Endothelial cell (in vitro differentiated cells): ENCODE measurements around the gene RTRAF. TPM values are rescaled to one million over a fixed set of nuclear protein-coding genes. Genes with fewer than 3 reads are reported as not detected.

Experiments used
- DNase-seq: peaks from one replicate; pipeline ENCODE4 v3.0.0; 2021; ENCODE audit warnings: low spot score
- H3K27ac Mint-ChIP-seq: one replicate; pipeline ENCODE4 v1.8.0; 2021; ENCODE audit warnings: mixed read lengths, inconsistent platforms; ENCODE audit not compliant: unreplicated experiment
- H3K27me3 Mint-ChIP-seq: one replicate; pipeline ENCODE4 v1.8.0; 2021; ENCODE audit warnings: mild to moderate bottlenecking, moderate library complexity, mixed read lengths, inconsistent platforms; ENCODE audit not compliant: unreplicated experiment
- H3K36me3 Mint-ChIP-seq: one replicate; pipeline ENCODE4 v1.8.0; 2021; ENCODE audit warnings: mild to moderate bottlenecking, low read depth, mixed read lengths, inconsistent platforms; ENCODE audit not compliant: unreplicated experiment
- H3K4me1 Mint-ChIP-seq: one replicate; pipeline ENCODE4 v1.8.0; 2021; ENCODE audit warnings: mild to moderate bottlenecking, mixed read lengths, inconsistent platforms; ENCODE audit not compliant: unreplicated experiment
- H3K4me3 Mint-ChIP-seq: one replicate; pipeline ENCODE4 v1.8.0; 2021; ENCODE audit warnings: mild to moderate bottlenecking, mixed read lengths, inconsistent platforms; ENCODE audit not compliant: unreplicated experiment
- H3K9me3 Mint-ChIP-seq: one replicate; pipeline ENCODE4 v1.8.0; 2021; ENCODE audit warnings: mixed read lengths, inconsistent platforms; ENCODE audit not compliant: unreplicated experiment
- CTCF ChIP-seq: fragments of 200-600 bp; sonication (generic); IDR thresholded peaks from one replicate; pipeline ENCODE4 v1.5.0; 2021; ENCODE audit warnings: antibody characterized with exemption; ENCODE audit not compliant: unreplicated experiment
- total RNA-seq: library from RNA; stranded (reverse); fragmentation: NEBNext Ultra II Directional; extraction: Animal tissue kit (Norgen Biotek cat#: 25700); gene quantifications from one replicate; pipeline ENCODE4 v1.2.1, GENCODE V29; 2021; ENCODE audit not compliant: unreplicated experiment

The RTRAF gene
- total RNA-seq, 1 donor from 2014 or later = 260 TPM

GRCh38 chr14:51962711-51963110 is 26.6 kb upstream of the RTRAF start:
- H3K9me3 Mint-ChIP-seq = no peaks in the 10 kb centered on the region
- H3K4me3 Mint-ChIP-seq = no peak overlapping the region
- no peak for TF ChIP-seq CTCF
- peaks cover 5% of the 10 kb centered on the region for H3K4me1 Mint-ChIP-seq
- peaks cover 2% of the 10 kb centered on the region for H3K27me3 Mint-ChIP-seq
- DNase-seq = no peak
- no peak overlapping the region for H3K27ac Mint-ChIP-seq
- peaks cover 24% of the 10 kb centered on the region for H3K36me3 Mint-ChIP-seq

- no peaks in the 10 kb centered on the region for H3K9me3 Mint-ChIP-seq
- no peak overlapping the region for H3K4me3 Mint-ChIP-seq
- peaks cover 21% of the 10 kb centered on the region for H3K36me3 Mint-ChIP-seq
- H3K27ac Mint-ChIP-seq = no peak overlapping the region
- no peak for TF ChIP-seq CTCF
- peaks cover 2% of the 10 kb centered on the region for H3K27me3 Mint-ChIP-seq
- peaks cover 5% of the 10 kb centered on the region for H3K4me1 Mint-ChIP-seq
- DNase-seq = no peak
Measured at GRCh38 chr14:51963286-51963685, 26.1 kb upstream of the RTRAF start.

GRCh38 chr14:51967521-51967920 is 21.8 kb upstream of the RTRAF start:
- peaks cover 3% of the 10 kb centered on the region for H3K4me1 Mint-ChIP-seq
- H3K36me3 Mint-ChIP-seq = peaks cover 3% of the 10 kb centered on the region

GRCh38 chr14:51969852-51970540 is 19.4 kb upstream of the RTRAF start:
- DNase-seq = no peak
- Mint-ChIP-seq H3K27ac (no peak overlapping the region), H3K27me3 (peaks cover 2% of the 10 kb centered on the region), H3K9me3 (no peaks in the 10 kb centered on the region), H3K4me1 (peaks cover 11% of the 10 kb centered on the region), H3K36me3 (peaks cover 3% of the 10 kb centered on the region), H3K4me3 (no peak overlapping the region)
- no peak for TF ChIP-seq CTCF

More at GRCh38 chr14:51967521-51967920, 21.8 kb upstream of the RTRAF start:
- no peak for TF ChIP-seq CTCF
- Mint-ChIP-seq H3K27ac (no peak overlapping the region), H3K9me3 (no peaks in the 10 kb centered on the region), H3K27me3 (peaks cover 2% of the 10 kb centered on the region), H3K4me3 (no peak overlapping the region)
- no peak for DNase-seq

- Mint-ChIP-seq H3K4me3 (no peak overlapping the region), H3K36me3 (peaks cover 3% of the 10 kb centered on the region), H3K27me3 (peaks cover 2% of the 10 kb centered on the region), H3K4me1 (peaks cover 20% of the 10 kb centered on the region), H3K27ac (no peak overlapping the region), H3K9me3 (no peaks in the 10 kb centered on the region)
- no peak for TF ChIP-seq CTCF
- no peak for DNase-seq
Measured at GRCh38 chr14:51972566-51972965, 16.8 kb upstream of the RTRAF start.
